ENCODE data around the gene ADAM12. TPM values are rescaled to one million over a fixed set of nuclear protein-coding genes. Genes with fewer than 3 reads are reported as not detected.

ADAM12 gene
- total RNA-seq, 2 donors from 2014 or later, result 0.46 TPM; not detected in 1

GRCh38 chr10:126270111-126270510, 118.2 kb downstream of the ADAM12 start:
- Mint-ChIP-seq H3K36me3 (ENCODE audit: low read depth) (no peaks in the 10 kb centered on the region), H3K4me3 (no peak overlapping the region), H3K9me3 (peaks cover 19% of the 10 kb centered on the region), H3K27ac (no peak overlapping the region), H3K27me3 (ENCODE audit: insufficient read depth) (peaks cover 1% of the 10 kb centered on the region), H3K4me1 (peaks cover 2% of the 10 kb centered on the region)
- H3K27ac ChIP-seq (ENCODE audit: low read depth, low read length), result no peak overlapping the region
- TF ChIP-seq CTCF (conservative IDR thresholded peaks at IDR 0.05), result no peak
- 86 to 96% methylated on average over 3 to 5 of the region's 5 CpGs for WGBS, 2 experiments (ENCODE audit: insufficient coverage in 1 of 2, insufficient read length in 1 of 2)
- H3K4me3 ChIP-seq (ENCODE audit: low read length), result no peak overlapping the region
- no peaks in the 10 kb centered on the region for H3K27me3 ChIP-seq (ENCODE audit: control insufficient read depth, insufficient read depth, low read length, poor library complexity, severe bottlenecking)
- no peak overlapping the region for H3K9ac ChIP-seq (ENCODE audit: extremely low read depth, low read length, poor library complexity, severe bottlenecking)
- H3K36me3 ChIP-seq (ENCODE audit: control insufficient read depth, insufficient read depth, low read length), result no peaks in the 10 kb centered on the region
- H3K9me3 ChIP-seq (ENCODE audit: control insufficient read depth, low read length), result no peaks in the 10 kb centered on the region
- DNase-seq, result no peak
- no peaks in the 10 kb centered on the region for H3K4me1 ChIP-seq (ENCODE audit: control insufficient read depth, insufficient read depth, low read length)

- no peak overlapping the region for H3K27ac ChIP-seq (ENCODE audit: low read depth, low read length)
- no peaks in the 10 kb centered on the region for H3K27me3 ChIP-seq (ENCODE audit: control insufficient read depth, insufficient read depth, low read length, poor library complexity, severe bottlenecking)
- no peaks in the 10 kb centered on the region for H3K4me1 ChIP-seq (ENCODE audit: control insufficient read depth, insufficient read depth, low read length)
- Mint-ChIP-seq H3K9me3 (peaks cover 19% of the 10 kb centered on the region), H3K4me1 (peaks cover 2% of the 10 kb centered on the region), H3K36me3 (ENCODE audit: low read depth) (no peaks in the 10 kb centered on the region), H3K27ac (no peak overlapping the region), H3K27me3 (ENCODE audit: insufficient read depth) (peaks cover 1% of the 10 kb centered on the region), H3K4me3 (no peak overlapping the region)
- no peak for DNase-seq
- WGBS, 2 experiments (ENCODE audit: insufficient coverage in 1 of 2, insufficient read length in 1 of 2), result 86 to 90% methylated on average over 12 of the region's 12 CpGs
- no peaks in the 10 kb centered on the region for H3K9me3 ChIP-seq (ENCODE audit: control insufficient read depth, low read length)
- no peak overlapping the region for H3K4me3 ChIP-seq (ENCODE audit: low read length)
- no peak overlapping the region for H3K9ac ChIP-seq (ENCODE audit: extremely low read depth, low read length, poor library complexity, severe bottlenecking)
- H3K36me3 ChIP-seq (ENCODE audit: control insufficient read depth, insufficient read depth, low read length), result no peaks in the 10 kb centered on the region
- no peak for TF ChIP-seq CTCF (conservative IDR thresholded peaks at IDR 0.05)
Measured at GRCh38 chr10:126268013-126268920, 120.0 kb downstream of the ADAM12 start.

GRCh38 chr10:126264102-126265018, 123.9 kb downstream of the ADAM12 start:
- DNase-seq, result no peak
- H3K36me3 ChIP-seq (ENCODE audit: control insufficient read depth, insufficient read depth, low read length), result no peaks in the 10 kb centered on the region
- no peak overlapping the region for H3K27ac Mint-ChIP-seq
- WGBS, 2 experiments (ENCODE audit: insufficient coverage in 1 of 2, insufficient read length in 1 of 2), result 86 to 90% methylated on average over 11 to 13 of the region's 14 CpGs
- H3K9me3 ChIP-seq (ENCODE audit: control insufficient read depth, low read length), result no peaks in the 10 kb centered on the region
- H3K27me3 ChIP-seq (ENCODE audit: control insufficient read depth, insufficient read depth, low read length, poor library complexity, severe bottlenecking), result no peaks in the 10 kb centered on the region
- H3K4me3 ChIP-seq (ENCODE audit: low read length), result no peak overlapping the region
- no peaks in the 10 kb centered on the region for H3K27me3 Mint-ChIP-seq (ENCODE audit: insufficient read depth)
- no peaks in the 10 kb centered on the region for H3K4me1 ChIP-seq (ENCODE audit: control insufficient read depth, insufficient read depth, low read length)
- no peak overlapping the region for H3K9ac ChIP-seq (ENCODE audit: extremely low read depth, low read length, poor library complexity, severe bottlenecking)
- H3K4me1 Mint-ChIP-seq, result peaks cover 2% of the 10 kb centered on the region
- no peak overlapping the region for H3K27ac ChIP-seq (ENCODE audit: low read depth, low read length)
- H3K36me3 Mint-ChIP-seq (ENCODE audit: low read depth), result no peaks in the 10 kb centered on the region
- H3K9me3 Mint-ChIP-seq, result peaks cover 19% of the 10 kb centered on the region
- H3K4me3 Mint-ChIP-seq, result no peak overlapping the region
- no peak for TF ChIP-seq CTCF (conservative IDR thresholded peaks at IDR 0.05)

Data from endodermal cell (in vitro differentiated cells).